CD4-positive, alpha-beta T cell treated with Interferon gamma for 1 hour (primary cell): Measurements from ENCODE around the gene CLOCK.

Experiments
- DNase-seq: peaks from one replicate; pipeline ENCODE4 v3.0.0-alpha.2; 2020

Gene CLOCK

GRCh38 chr4:55540271-55540670 is 6.4 kb downstream of the CLOCK start:
- no peak for DNase-seq

- DNase-seq, result no peak
These were observed 7.1 kb downstream of the CLOCK start for GRCh38 chr4:55539658-55540057.

- DNase-seq, result no peak
These were observed 8.2 kb downstream of the CLOCK start for GRCh38 chr4:55538531-55538930.

- DNase-seq, result no peak
These were observed 12.4 kb downstream of the CLOCK start for GRCh38 chr4:55534306-55534705.

GRCh38 chr4:55530691-55531090 is 16.0 kb downstream of the CLOCK start:
- no peak for DNase-seq

GRCh38 chr4:55530167-55530566 is 16.5 kb downstream of the CLOCK start:
- DNase-seq, result no peak

- no peak for DNase-seq
These were observed 18.2 kb downstream of the CLOCK start for GRCh38 chr4:55528491-55528890.

GRCh38 chr4:55524844-55525571 is 21.7 kb downstream of the CLOCK start:
- DNase-seq, result no peak

- no peak for DNase-seq
These were observed 28.3 kb downstream of the CLOCK start for GRCh38 chr4:55518442-55518841.

GRCh38 chr4:55517526-55518229 is 29.0 kb downstream of the CLOCK start:
- DNase-seq, result no peak

- DNase-seq, result no peak
These were observed 33.7 kb downstream of the CLOCK start for GRCh38 chr4:55512922-55513571.

GRCh38 chr4:55512077-55512476 is 34.6 kb downstream of the CLOCK start:
- no peak for DNase-seq

- DNase-seq, result no peak
These were observed 36.0 kb downstream of the CLOCK start for GRCh38 chr4:55510685-55511084.

- no peak for DNase-seq
These were observed 37.4 kb downstream of the CLOCK start for GRCh38 chr4:55509266-55509665.

GRCh38 chr4:55507612-55508011 is 39.1 kb downstream of the CLOCK start:
- no peak for DNase-seq

- DNase-seq, result no peak
These were observed 43.5 kb downstream of the CLOCK start for GRCh38 chr4:55503169-55503568.

GRCh38 chr4:55500072-55500471 is 46.6 kb downstream of the CLOCK start:
- no peak for DNase-seq

- DNase-seq, result no peak
These were observed 47.2 kb downstream of the CLOCK start for GRCh38 chr4:55499495-55499894.

- DNase-seq, result no peak
These were observed 48.7 kb downstream of the CLOCK start for GRCh38 chr4:55498051-55498450.

GRCh38 chr4:55491486-55491885 is 55.2 kb downstream of the CLOCK start:
- no peak for DNase-seq

GRCh38 chr4:55488716-55489115 is 58.0 kb downstream of the CLOCK start:
- DNase-seq, result no peak

- DNase-seq, result no peak
These were observed 60.9 kb downstream of the CLOCK start for GRCh38 chr4:55485821-55486220.

- DNase-seq, result no peak
These were observed 63.4 kb downstream of the CLOCK start for GRCh38 chr4:55483315-55483714.
